Fibroblast of lung (primary cell): ENCODE data around the gene BGN. TPM values are rescaled to one million over a fixed set of nuclear protein-coding genes. Genes with fewer than 3 reads are reported as not detected.

ENCODE experiments used
- DNase-seq, 2 donors: peaks; one replicate each; pipeline versions ENCODE4 v3.0.0 to v3.0.0-alpha.2; 2010; ENCODE audit warnings: low read depth in 2 of 2
- H2AFZ ChIP-seq: 2 replicates; pipeline ENCODE4 v1.5.1; 2012; ENCODE audit warnings: low read length, control low read depth, inconsistent platforms
- H3K27ac ChIP-seq: 2 replicates; pipeline ENCODE4 v1.5.1; 2011; ENCODE audit warnings: low read length, control low read depth; ENCODE audit not compliant: insufficient read depth
- H3K27me3 ChIP-seq: 2 replicates; pipeline ENCODE4 v1.5.1; 2011; ENCODE audit warnings: mild to moderate bottlenecking, low read length; ENCODE audit not compliant: control insufficient read depth, insufficient read depth
- H3K36me3 ChIP-seq: 2 replicates; pipeline ENCODE4 v1.5.1; 2011; ENCODE audit warnings: low read length; ENCODE audit not compliant: control insufficient read depth, insufficient read depth
- H3K4me1 ChIP-seq: 2 replicates; pipeline ENCODE4 v1.5.1; 2011; ENCODE audit warnings: low read length; ENCODE audit not compliant: control insufficient read depth, insufficient read depth; ENCODE audit errors: extremely low read depth
- H3K4me2 ChIP-seq: 2 replicates; pipeline ENCODE4 v1.5.1; 2011; ENCODE audit warnings: low read length, control low read depth; ENCODE audit not compliant: insufficient read depth; ENCODE audit errors: extremely low read depth
- H3K4me3 ChIP-seq, 4 experiments: fragments of 200-600 bp in 1 of 4; sonication (generic) in 1 of 4; replicated peaks in 1 of 4; 2 replicates each; pipeline ENCODE4 v1.5.1; 2011 to 2016; ENCODE audit warnings: low read length in 4 of 4, low read depth in 3 of 4, mild to moderate bottlenecking in 3 of 4, control low read depth in 2 of 4, inconsistent platforms in 1 of 4, mixed read lengths in 1 of 4; ENCODE audit not compliant: insufficient read depth in 1 of 4; ENCODE audit errors: control extremely low read depth in 1 of 4
- H3K79me2 ChIP-seq: 2 replicates; pipeline ENCODE4 v1.5.1; 2012; ENCODE audit warnings: mild to moderate bottlenecking, low read length, inconsistent platforms; ENCODE audit not compliant: control insufficient read depth, insufficient read depth
- H3K9ac ChIP-seq: 2 replicates; pipeline ENCODE4 v1.5.1; 2011; ENCODE audit warnings: mild to moderate bottlenecking, low read length, control low read depth; ENCODE audit not compliant: insufficient read depth
- H3K9me3 ChIP-seq: 2 replicates; pipeline ENCODE4 v1.5.1; 2012; ENCODE audit warnings: low read depth, low read length; ENCODE audit not compliant: control insufficient read depth, insufficient read depth
- H4K20me1 ChIP-seq: 2 replicates; pipeline ENCODE4 v1.5.1; 2011; ENCODE audit warnings: low read length; ENCODE audit not compliant: control insufficient read depth, insufficient read depth; ENCODE audit errors: extremely low read depth
- EZH2 ChIP-seq: IDR thresholded peaks from 2 replicates; pipeline ENCODE4 v1.5.1; 2012; ENCODE audit warnings: low read length, control low read depth, mild to moderate bottlenecking; ENCODE audit errors: missing control alignments
- polyA plus RNA-seq, 2 donors: library from polyadenylated mRNA; depleted of rRNA in 1 of 2; stranded (reverse) in 1 of 2; unstranded in 1 of 2; fragments of >200 nt; gene quantifications; 2 replicates each; pipeline ENCODE4 v1.2.1, GENCODE V29; 2011 to 2012; ENCODE audit warnings: missing spikeins in 1 of 2
- total RNA-seq: library from RNA; depleted of rRNA; stranded (reverse); fragments of >200 nt; gene quantifications from 2 replicates; pipeline ENCODE4 v1.2.1, GENCODE V29; 2014
- TF ChIP-seq, protein P1 (sequence below), 2 donors: IDR thresholded peaks in 1 of 2; conservative IDR thresholded peaks in 1 of 2; 1 replicate in 1 of 2; 2 replicates in 1 of 2; pipeline ENCODE4 v1.5.1; 2011 to 2012; ENCODE audit warnings: low read length in 2 of 2, control low read depth in 1 of 2, inconsistent platforms in 1 of 2, low read depth in 1 of 2, mild to moderate bottlenecking in 1 of 2

Gene BGN
- total and polyA plus RNA-seq, 2 donors (not counting 1 experiment from before 2014, with no cell fraction given) = 10.1 to 61.7 TPM

- DNase-seq = no peak
- peaks cover 6% of the 10 kb centered on the region for H3K4me1 ChIP-seq
- no peak overlapping the region for H2AFZ ChIP-seq
- no peaks in the 10 kb centered on the region for H3K27me3 ChIP-seq
- H3K9ac ChIP-seq = no peak overlapping the region
- no peaks in the 10 kb centered on the region for H3K79me2 ChIP-seq
- H4K20me1 ChIP-seq = no peaks in the 10 kb centered on the region
- no peak overlapping the region for H3K27ac ChIP-seq
- TF ChIP-seq, protein P1, sequence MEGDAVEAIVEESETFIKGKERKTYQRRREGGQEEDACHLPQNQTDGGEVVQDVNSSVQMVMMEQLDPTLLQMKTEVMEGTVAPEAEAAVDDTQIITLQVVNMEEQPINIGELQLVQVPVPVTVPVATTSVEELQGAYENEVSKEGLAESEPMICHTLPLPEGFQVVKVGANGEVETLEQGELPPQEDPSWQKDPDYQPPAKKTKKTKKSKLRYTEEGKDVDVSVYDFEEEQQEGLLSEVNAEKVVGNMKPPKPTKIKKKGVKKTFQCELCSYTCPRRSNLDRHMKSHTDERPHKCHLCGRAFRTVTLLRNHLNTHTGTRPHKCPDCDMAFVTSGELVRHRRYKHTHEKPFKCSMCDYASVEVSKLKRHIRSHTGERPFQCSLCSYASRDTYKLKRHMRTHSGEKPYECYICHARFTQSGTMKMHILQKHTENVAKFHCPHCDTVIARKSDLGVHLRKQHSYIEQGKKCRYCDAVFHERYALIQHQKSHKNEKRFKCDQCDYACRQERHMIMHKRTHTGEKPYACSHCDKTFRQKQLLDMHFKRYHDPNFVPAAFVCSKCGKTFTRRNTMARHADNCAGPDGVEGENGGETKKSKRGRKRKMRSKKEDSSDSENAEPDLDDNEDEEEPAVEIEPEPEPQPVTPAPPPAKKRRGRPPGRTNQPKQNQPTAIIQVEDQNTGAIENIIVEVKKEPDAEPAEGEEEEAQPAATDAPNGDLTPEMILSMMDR (conservative IDR thresholded peaks at IDR 0.05 in 1 of 2, IDR thresholded peaks at IDR 0.05 in 1 of 2; ENCODE audit: low read depth in 1 of 2, low read length in 2 of 2) = no peak
- no peak for TF ChIP-seq EZH2
- H3K36me3 ChIP-seq = no peaks in the 10 kb centered on the region
- no peak overlapping the region for H3K4me3 ChIP-seq
- H3K9me3 ChIP-seq = no peaks in the 10 kb centered on the region
- no peak overlapping the region for H3K4me2 ChIP-seq
Observed at GRCh38 chrX:153493085-153493484, 1.7 kb upstream of the BGN start.

GRCh38 chrX:153494061-153494460, 719 bp upstream of the BGN start:
- Histone ChIP-seq H3K27me3 (no peaks in the 10 kb centered on the region), H3K4me1 (peaks cover 3% of the 10 kb centered on the region), H3K4me3 (peak overlapping the region in 2 of 4 experiments; percentile 14 to 37), H3K36me3 (no peaks in the 10 kb centered on the region), H3K9ac (no peak overlapping the region), H2AFZ (no peak overlapping the region), H3K79me2 (no peaks in the 10 kb centered on the region), H3K9me3 (no peaks in the 10 kb centered on the region), H3K4me2 (no peak overlapping the region), H4K20me1 (no peaks in the 10 kb centered on the region), H3K27ac (no peak overlapping the region)
- no peak for TF ChIP-seq EZH2
- TF ChIP-seq, protein P1 (conservative IDR thresholded peaks at IDR 0.05 in 1 of 2, IDR thresholded peaks at IDR 0.05 in 1 of 2; ENCODE audit: low read depth in 1 of 2, low read length in 2 of 2) = no peak
- DNase-seq = peak in 1 of 2 donors; percentile 26

DNA sequence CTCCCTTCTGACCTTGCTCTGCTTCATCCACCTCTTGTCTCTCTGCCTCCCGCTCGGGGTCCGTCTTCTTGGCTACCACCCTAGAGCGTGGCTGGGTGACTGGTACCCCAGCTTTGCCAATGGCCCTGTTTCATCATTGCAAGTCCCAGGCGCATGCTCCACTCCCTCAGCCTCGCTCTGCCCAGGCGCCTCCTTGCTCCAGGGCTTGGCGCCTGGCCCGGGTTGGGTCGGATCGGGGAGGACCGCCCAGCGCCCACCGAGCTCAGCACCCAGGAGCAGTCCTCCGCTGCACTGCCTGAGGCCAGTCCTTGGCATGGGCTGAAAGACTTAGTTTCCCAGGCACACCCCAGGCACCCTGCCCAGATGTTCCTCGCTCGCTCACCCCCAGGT, 577 bp downstream of the BGN start:
- no peaks in the 10 kb centered on the region for H3K36me3 ChIP-seq
- peaks cover 3% of the 10 kb centered on the region for H3K4me1 ChIP-seq
- peak overlapping the region; percentile 25 to 61 (median 52) for H3K4me3 ChIP-seq
- H2AFZ ChIP-seq = peak overlapping the region; percentile 44
- H3K79me2 ChIP-seq = no peaks in the 10 kb centered on the region
- H3K9ac ChIP-seq = peak overlapping the region; percentile 23
- no peaks in the 10 kb centered on the region for H4K20me1 ChIP-seq
- H3K27ac ChIP-seq = no peak overlapping the region
- H3K27me3 ChIP-seq = no peaks in the 10 kb centered on the region
- H3K9me3 ChIP-seq = no peaks in the 10 kb centered on the region
- peak; percentile 39 for DNase-seq
- peak overlapping the region; percentile 64 for H3K4me2 ChIP-seq
- TF ChIP-seq EZH2 = no peak
- TF ChIP-seq, protein P1 (conservative IDR thresholded peaks at IDR 0.05 in 1 of 2, IDR thresholded peaks at IDR 0.05 in 1 of 2; ENCODE audit: low read depth in 1 of 2, low read length in 2 of 2) = no peak
